NOMO-1 treated with dmso at 0.1 percent for 144 hours (cell line): Measurements from ENCODE around the gene SGTB.
"Not testable (repeated sequence)": the region's sequence is repeated elsewhere in the genome, so short reads cannot be mapped to it uniquely, and the experiment has no call there.

ENCODE experiments used
- DNase-seq: peaks from one replicate; lab custom pipeline; 2025; ENCODE audit not compliant: unreplicated experiment; lab: John Stamatoyannopoulos, UW

SGTB gene

GRCh38 chr5:65734921-65735320, 13.0 kb upstream of the SGTB start:
- DNase-seq: peak; percentile 18

DNA sequence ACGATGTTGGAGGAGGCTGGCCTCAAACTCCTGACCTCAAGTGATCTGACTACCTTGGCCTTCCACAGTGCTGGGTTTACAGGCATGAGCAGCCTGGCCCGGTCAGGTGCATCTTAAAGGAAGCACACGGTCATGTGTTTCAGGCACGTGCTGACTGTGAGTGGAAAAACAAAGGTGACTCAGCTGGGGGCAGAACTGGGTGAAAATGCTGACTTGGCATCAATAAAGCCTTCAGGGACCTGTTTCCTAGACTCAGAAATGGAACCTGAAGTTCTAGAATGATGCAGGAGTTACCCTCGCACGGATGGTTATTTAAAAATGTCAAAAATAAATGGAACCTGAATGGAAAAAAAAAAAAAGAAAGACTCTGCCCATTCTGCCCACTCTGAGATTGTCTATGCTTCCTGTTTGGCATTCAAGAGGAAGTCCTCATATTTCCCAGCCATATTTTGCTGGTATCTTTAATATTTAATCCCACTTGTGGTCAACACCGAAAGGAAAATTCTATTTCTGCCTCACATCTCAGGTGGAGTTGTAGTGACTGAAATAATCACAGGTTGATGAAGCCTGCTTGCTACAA, 12.4 kb upstream of the SGTB start:
- not testable (repeated sequence) for DNase-seq

- DNase-seq: peak; percentile 5
Observed at GRCh38 chr5:65732046-65732445, 10.1 kb upstream of the SGTB start.

- DNase-seq: no peak
Observed at GRCh38 chr5:65730910-65731309, 9.0 kb upstream of the SGTB start.

- no peak for DNase-seq
Observed at GRCh38 chr5:65728218-65728617, 6.3 kb upstream of the SGTB start.

DNA sequence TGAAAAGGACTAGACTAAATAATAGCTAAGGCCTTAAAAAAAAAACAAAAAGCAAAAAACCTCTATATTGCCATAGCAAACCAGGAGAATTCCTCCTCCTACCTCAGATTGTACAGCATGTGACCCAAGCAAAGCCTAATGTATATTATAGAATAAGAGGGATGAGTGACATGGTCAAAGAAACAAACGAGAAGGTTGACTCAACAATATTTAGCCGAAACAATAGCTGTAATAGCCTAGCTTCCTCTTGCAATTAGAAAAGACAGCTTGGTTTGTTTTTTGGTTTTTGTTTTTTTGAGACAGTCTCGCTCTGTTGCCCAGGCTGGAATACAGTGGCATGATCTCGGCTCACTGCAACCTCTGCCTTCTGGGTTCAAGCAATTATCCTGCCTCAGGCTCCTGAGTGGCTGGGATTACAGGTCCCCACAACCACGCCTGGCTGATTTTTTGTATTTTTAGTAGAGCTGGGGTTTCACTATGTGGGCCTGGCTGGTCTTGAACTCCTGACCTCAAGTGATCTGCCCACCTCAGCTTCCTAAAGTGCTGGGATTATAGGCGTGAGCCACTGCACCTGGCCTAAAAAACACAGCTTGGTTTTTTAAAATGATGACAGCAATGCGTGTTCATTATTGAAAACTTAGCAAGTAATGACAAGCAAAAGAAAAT, 5.7 kb upstream of the SGTB start:
- no peak for DNase-seq

DNA sequence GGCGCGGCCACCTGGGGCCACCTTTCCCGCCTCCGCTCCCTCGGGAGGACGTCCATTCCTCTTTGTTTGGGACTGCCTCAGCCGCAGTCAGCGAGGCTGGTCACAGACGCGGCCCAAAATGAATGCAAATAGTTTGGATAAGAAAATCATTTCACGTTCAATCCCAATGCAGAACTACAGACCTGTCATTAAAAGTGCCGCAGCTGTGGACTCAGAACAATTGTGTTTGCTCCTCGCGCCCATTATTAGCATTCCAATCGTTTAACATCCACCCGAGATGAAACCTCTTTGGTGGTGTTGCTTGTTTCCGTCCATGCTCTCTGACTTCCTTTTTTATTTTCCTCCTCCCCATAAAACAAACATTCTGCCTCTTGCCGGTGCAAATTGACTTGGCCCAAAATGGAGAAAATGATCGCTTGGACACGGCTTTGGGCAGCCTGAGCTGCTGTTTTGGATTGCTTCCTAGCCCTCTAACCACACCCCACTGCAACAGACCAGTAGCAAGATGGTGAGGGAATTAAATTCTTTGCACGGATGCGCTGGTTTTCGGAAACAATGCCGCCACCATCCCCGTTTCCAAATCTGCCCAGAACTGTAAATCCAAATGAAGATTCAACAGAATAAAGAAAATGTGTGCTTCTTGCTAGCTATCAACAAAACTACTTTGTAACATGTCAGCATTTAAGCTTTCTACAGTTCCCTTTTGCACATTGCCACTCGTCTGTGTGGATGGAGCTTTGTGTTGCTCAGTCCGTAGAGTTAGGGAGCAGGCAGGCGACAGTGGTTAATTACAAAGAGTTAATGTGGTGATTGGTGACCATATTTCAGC, 880 bp upstream of the SGTB start:
- DNase-seq: peak; percentile 36

GRCh38 chr5:65721050-65721719, 724 bp downstream of the SGTB start:
- DNase-seq: no peak

DNA sequence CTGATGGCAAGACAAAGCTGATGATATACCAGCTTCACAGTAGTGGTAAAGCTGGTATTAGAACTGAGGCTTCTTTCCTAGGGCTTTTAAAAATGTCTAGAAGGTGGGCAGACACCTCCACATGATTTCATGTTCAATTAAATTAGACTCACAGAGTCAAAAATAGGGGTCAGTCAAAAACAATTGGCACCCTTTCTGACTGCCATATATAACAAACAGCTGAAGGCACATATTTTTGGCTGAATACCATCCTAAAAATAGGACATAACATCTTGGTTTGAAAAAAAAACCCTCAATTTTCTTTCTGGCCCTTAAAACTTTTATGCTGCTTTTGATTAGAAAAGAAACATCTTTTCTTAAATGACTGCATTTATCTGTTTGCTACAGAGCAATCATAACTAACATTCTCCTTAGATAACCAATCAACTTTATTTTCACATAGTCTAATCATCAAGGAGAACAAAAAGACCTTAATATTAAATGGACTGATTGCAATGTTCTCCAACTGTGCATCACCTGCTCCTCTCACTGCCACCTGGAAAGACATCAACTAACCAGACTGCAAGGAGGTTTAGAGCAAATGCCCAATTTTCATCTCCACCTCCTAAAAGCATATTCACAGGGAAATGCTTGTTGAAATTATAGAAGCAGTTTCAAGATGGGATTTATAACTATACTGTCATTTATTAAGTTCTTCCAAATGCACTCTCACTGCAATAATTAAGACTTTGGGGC, 3.2 kb downstream of the SGTB start:
- no peak for DNase-seq

DNA sequence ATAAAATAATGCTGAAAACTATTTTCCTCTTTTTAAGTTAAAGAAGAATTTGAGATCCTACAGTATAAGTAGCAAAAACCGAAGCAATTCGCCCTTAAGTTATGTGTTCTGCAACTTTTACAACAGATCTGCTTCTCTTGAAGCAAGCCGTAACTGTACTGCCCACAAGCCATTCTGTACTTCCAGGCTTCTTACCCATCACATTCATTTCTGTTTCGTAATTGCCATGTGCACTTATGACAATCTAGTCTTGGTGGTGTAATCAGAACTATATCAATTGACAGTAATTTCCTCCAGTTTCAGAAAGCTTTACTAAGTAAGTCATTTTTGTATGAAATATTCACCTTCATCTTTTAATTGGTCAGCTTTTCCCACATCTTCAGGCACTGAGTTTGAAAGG, 13.8 kb downstream of the SGTB start:
- peak; percentile 58 for DNase-seq

DNA sequence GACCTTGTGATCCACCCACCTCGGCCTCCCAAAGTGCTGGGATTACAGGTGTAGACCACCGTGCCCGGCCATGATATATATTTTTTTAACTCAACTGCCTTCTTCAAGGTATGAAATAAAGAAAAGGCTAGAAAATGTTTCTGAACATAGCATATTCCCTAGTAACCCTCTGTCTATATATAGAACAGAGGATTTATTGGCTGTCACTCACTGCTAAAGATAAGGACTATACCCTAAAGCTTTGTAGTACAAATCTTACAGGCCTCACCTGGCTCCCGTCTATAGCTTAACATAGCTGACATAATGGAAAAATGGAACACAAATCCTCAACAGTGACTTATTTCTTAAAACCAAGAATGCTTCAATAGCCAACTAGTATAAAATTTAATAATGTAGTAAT, 14.2 kb downstream of the SGTB start:
- DNase-seq: no peak

DNA sequence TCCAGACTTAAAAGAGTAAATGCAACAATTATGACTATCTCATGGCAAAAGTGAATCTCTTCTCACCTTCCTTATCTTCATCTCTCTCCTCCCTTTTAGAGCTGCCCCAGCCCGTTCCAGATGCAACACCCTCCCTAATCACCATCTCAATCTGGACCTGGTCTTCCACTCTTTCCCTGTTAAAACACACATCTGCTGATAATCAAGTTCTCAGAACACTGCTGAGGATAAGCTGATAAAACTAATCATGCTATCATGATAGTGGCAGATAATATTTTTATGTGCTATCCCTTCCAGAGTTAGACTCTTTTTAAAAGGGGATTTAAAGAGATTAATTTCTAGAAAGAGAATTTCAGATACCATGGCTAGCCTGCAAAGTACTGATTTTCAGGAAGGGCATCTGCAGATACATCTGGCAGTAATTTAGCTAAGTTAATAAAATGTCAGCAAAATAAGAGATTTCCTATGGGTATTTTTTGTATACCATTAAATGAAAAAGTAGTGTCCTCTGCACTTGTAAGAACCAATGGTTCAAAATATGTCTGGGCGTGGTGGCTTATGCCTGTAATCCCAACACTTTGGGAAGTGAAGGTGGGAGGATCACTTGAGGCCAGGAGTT, 17.2 kb downstream of the SGTB start:
- no peak for DNase-seq

DNA sequence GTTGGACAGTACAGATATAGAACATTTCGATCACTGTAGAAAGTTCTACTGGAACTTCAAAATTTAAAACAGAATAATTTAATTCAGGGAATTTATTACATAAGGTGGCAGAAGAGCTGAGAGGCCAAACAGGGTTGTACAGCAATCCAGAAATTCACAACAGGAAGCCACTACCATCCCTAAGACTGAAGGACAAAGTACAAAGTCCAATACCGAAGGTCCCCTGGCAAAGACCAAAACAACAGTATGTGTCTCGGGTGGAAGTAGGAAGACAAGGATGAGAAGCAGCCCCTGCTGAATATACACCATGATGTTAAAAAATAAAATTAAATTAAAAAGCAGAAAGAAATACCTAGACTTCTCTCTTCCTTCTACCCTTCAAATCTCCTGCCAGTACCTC, 19.9 kb downstream of the SGTB start:
- DNase-seq: no peak

- no peak for DNase-seq
Observed at GRCh38 chr5:65699338-65699737, 22.6 kb downstream of the SGTB start.

DNA sequence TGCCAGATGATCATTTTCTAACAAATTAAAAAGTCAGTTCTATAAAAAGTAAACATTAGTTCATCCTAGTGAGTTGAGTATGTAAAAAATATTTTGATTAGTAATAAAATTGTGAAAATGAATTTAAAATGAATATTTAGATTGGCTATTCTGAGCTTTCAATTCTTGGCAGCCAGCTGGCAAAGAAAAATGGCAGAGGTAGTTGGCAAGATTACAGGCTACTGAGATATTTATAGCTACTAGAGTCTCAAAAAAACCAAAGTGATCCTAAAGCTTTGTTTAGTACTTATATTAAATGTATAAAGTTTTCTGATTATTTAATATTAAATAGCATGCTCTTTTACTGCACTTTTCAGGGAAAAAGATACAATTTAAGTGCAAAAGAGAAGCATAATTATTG, 25.0 kb downstream of the SGTB start:
- DNase-seq: no peak

DNA sequence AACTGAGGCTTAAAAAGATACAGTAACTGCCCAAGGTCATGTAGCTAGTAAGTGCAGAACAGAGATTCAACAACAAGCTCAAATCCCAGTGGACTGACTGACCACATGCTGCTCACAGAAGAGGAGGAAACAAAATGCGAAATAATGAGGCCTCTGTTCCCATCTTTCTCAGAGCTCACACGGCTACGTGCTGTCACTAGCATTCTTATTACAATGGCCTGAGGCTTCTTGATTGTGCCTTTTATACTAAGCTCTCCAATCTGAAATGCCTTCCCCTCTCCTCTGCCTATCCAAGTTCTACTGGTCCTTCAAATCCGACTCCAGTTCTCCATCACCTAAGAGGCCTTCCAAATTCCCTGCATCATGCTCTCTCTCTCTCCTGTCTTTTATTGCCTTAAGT, 26.0 kb downstream of the SGTB start:
- no peak for DNase-seq

- DNase-seq: no peak
Observed at GRCh38 chr5:65695162-65695755, 26.6 kb downstream of the SGTB start.

DNA sequence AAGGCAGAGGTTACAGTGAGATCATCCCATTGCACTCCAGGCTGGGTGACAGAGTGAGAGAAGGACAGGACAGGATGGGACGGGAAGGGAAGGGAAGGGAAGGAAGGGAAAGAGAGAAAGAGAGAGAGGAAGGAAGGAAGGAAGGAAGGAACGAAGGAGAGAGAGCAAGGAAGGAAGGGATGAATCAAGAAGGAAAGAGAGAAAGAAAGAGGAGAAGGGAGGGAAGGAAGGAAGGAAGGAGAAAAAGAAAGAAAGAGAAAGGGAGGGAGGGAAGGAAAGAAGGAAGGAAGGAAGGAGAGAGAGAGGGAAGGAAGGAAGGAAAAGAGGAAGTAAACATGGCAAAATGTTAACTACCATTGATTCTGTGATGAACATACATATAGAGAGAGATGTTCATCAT, 28.8 kb downstream of the SGTB start:
- DNase-seq: no peak

- DNase-seq: no peak
Observed at GRCh38 chr5:65682148-65682547, 39.8 kb downstream of the SGTB start.

GRCh38 chr5:65676056-65676455, 45.9 kb downstream of the SGTB start:
- DNase-seq: not testable (repeated sequence)
